ENCODE measurements around the gene PLEKHG7.

PLEKHG7 gene

GRCh38 chr12:92707926-92708325 lies 5.1 kb downstream of the PLEKHG7 start:
- DNase-seq (ENCODE audit: low spot score), result no peak

GRCh38 chr12:92715625-92716024 lies 12.8 kb downstream of the PLEKHG7 start:
- no peak for DNase-seq (ENCODE audit: low spot score)

GRCh38 chr12:92717202-92717601 lies 14.4 kb downstream of the PLEKHG7 start:
- DNase-seq (ENCODE audit: low spot score), result peak; percentile 41

GRCh38 chr12:92718483-92718990 lies 15.7 kb downstream of the PLEKHG7 start:
- no peak for DNase-seq (ENCODE audit: low spot score)

GRCh38 chr12:92719674-92720073 lies 16.9 kb downstream of the PLEKHG7 start:
- DNase-seq (ENCODE audit: low spot score), result peak; percentile 52

GRCh38 chr12:92721130-92721529 lies 18.3 kb downstream of the PLEKHG7 start:
- DNase-seq (ENCODE audit: low spot score), result no peak

GRCh38 chr12:92721656-92722055 lies 18.9 kb downstream of the PLEKHG7 start:
- no peak for DNase-seq (ENCODE audit: low spot score)

GRCh38 chr12:92722897-92723296 lies 20.1 kb downstream of the PLEKHG7 start:
- no peak for DNase-seq (ENCODE audit: low spot score)

GRCh38 chr12:92726850-92727249 lies 24.1 kb downstream of the PLEKHG7 start:
- no peak for DNase-seq (ENCODE audit: low spot score)

- DNase-seq (ENCODE audit: low spot score), result no peak
Measured at GRCh38 chr12:92729773-92730305, 27.1 kb downstream of the PLEKHG7 start.

- no peak for DNase-seq (ENCODE audit: low spot score)
Measured at GRCh38 chr12:92730758-92731157, 28.0 kb downstream of the PLEKHG7 start.

GRCh38 chr12:92732216-92732615 lies 29.4 kb downstream of the PLEKHG7 start:
- DNase-seq (ENCODE audit: low spot score), result no peak

- DNase-seq (ENCODE audit: low spot score), result no peak
Measured at GRCh38 chr12:92732716-92733115, 29.9 kb downstream of the PLEKHG7 start.

- DNase-seq (ENCODE audit: low spot score), result no peak
Measured at GRCh38 chr12:92733181-92733580, 30.4 kb downstream of the PLEKHG7 start.

GRCh38 chr12:92733661-92734060 lies 30.9 kb downstream of the PLEKHG7 start:
- DNase-seq (ENCODE audit: low spot score), result no peak

GRCh38 chr12:92735131-92735721 lies 32.4 kb downstream of the PLEKHG7 start:
- DNase-seq (ENCODE audit: low spot score), result peak; percentile 79

- DNase-seq (ENCODE audit: low spot score), result no peak
Measured at GRCh38 chr12:92736605-92737004, 33.8 kb downstream of the PLEKHG7 start.

- no peak for DNase-seq (ENCODE audit: low spot score)
Measured at GRCh38 chr12:92737855-92738850, 35.4 kb downstream of the PLEKHG7 start.

GRCh38 chr12:92739113-92739512 lies 36.3 kb downstream of the PLEKHG7 start:
- DNase-seq (ENCODE audit: low spot score), result peak; percentile 14

- DNase-seq (ENCODE audit: low spot score), result no peak
Measured at GRCh38 chr12:92740411-92740810, 37.6 kb downstream of the PLEKHG7 start.

GRCh38 chr12:92743026-92743425 lies 40.2 kb downstream of the PLEKHG7 start:
- no peak for DNase-seq (ENCODE audit: low spot score)

- DNase-seq (ENCODE audit: low spot score), result peak; percentile 96
Measured at GRCh38 chr12:92745856-92746550, 43.2 kb downstream of the PLEKHG7 start.

All from AG20443 (cell line).